HG02973 (cell line): ENCODE results near the gene ODF2.
"Not testable (repeated sequence)": the region's sequence is repeated elsewhere in the genome, so short reads cannot be mapped to it uniquely, and the experiment has no call there.

Experiments used
- ATAC-seq: cut with Tn5 transposase; IDR thresholded peaks from one replicate; pipeline ENCODE4 v1.9.1; 2021; ENCODE audit warnings: moderate library complexity; ENCODE audit not compliant: unreplicated experiment

ODF2 gene

DNA sequence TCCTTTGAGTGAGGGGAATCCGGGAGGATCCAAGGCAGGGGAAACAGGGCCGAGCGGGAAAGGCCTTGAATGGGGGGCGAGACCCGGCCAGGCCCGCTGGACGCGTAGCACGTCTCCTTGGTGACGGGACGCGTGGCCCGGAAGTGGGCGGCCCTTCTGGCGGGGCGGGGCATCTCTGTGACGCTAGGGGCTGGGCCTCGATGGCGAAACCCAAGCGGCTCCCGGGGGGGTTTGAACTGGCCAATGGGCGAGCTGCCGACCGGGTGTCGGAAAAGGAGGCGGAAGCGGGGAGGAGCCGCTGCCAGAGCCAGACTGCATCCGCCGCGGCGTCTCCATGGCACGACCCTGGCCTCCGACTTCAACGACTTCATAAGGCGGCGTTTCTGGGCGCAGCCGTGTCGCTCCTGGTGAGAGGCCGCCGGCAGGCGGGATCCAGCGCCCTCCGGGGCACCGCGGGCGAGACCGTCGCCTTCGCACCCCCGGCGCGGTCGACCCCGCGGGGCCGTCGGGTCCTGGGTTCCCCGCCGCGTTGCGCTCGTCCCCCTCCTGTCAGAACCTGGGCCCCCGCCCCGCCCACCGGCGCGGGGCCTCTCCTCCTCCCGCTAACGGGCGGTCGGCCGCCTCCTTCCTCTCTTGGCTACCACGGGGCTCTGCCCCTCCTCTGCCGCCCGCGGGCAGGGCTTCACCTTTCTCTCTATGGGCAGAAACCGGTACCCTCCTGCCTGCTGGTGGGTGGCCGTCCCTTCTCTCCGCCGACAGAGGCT lies at the start of gene ODF2:
ODF2 (plus strand) TSS at position 158 of the 764 bp plus-strand sequence; CDS start at position 244, 86 bp downstream.
- peak; percentile 84 for ATAC-seq

DNA sequence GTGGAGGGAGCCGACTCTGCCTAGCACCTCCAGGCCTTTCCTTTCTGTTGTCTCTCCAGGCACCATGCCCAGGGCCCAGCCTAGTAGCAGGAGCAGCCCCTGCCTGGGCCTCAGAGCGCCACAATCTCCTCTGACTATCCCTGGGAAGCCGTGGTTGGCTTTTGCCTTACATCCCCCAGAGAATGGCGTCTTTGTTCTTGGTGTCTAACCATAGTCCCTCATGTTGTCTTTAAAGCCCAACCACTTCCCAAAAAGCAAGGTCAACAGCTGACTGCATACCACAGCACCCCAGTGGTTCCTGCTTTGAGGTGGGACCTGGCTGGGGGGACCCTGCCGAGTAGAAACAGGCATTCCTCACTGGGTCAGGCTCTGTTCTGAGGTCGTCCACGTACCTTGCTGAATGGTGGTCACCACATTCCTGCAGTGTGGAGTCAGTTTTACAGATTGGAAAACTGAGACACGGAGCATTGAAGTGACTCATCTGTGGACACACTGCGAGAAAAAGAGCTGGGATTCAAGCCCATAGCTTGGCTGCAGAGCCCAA lies 48.9 kb upstream of the ODF2 start:
- ATAC-seq: no peak

DNA sequence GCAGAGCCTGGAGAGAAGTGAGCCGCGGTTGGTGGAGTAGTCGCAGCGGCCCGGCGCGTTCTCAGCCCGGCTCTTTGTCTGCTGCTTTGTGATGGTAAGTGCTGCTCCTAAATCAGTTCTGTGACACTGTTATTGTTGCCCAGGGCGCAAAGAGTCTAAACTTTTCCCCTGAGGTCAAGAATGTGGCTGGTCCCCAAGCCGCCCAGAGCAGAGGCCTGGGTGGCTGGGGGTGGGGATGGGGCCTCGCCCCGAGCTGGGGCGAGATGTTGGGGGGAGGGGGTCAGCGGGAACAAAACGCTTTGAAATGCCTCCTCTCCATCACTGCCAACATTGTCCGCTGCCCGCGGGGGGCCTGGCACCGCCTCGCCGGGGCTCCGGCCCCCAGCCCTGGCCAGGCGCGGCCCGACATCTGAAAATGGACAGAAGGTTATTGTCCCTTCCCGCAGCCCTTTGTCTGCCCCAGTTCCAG lies 46.8 kb upstream of the ODF2 start:
- ATAC-seq: no peak

DNA sequence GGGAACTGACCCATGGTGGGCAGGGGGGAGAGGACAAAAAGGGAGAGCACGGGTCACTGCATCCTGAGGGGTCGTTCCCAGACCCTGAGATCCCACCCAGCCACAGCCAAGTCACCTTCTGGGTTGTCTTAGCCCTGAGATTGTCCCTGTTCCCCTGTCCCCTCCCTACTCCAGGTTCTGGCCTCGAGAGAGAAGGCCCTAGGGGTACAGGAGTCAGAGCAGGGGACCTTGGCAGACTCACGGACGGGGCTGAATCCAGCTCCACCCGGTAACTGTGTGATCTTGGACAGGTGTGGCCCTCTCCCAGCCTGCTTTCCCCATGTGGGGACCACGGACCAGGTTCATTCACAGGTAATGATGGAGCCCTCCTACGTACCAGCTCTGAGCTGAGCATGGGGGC lies 46.4 kb upstream of the ODF2 start:
- ATAC-seq: no peak

DNA sequence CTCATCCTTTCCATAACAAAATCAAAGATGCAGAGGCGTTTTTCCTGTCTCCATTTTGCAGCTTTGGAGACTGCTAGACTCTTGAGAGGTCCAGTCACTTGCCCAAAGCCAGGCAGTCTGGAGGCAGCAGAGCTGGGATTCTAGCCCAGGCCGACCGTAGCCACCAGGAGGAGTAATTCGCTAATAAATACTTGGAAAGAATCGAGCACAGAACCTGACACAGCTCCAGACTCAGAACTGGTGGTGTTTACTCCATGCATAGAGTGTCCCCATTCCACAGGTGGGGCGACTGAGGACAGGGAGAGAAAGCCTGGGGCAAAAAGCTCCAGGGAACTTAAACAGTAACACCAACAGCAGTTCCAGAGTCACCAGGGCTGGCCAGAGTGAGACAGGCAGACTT lies 45.8 kb upstream of the ODF2 start:
- ATAC-seq: no peak

DNA sequence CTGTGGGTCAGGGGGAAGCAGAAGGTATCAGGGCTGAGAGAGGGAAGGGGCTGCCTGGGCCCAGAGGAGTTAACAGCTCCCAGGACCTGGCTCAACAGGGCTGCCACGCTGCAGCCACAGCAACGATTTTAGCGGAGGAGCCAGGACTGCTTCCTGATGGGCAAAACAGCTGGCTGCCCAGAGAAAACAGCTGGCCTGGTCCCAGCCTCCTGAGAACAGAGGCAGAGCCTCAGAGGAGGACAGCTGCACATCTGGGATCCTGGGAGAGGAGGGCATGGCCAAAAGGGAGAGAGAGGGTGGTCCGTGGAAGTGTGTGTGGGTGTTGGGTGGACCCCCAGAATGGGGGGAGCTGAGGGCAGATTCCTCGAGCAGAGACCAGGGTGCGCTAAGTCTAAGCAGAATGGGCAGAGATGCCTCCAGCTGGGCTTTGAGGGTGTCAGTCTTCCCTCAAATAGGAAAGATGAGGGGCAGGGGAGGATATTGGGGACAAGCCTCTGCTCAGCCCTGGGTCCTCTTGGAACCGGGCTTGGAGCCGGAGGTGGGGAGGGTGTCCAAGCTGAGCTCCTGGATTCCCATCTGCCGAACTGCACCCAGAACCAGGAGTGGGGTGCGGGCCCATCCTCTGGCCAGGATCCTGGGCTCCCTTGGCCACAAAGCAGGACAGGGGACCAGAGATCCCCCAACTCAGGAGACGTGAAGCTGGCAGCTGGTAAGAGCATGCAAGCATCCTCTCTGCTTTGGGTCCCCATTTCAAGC lies 44.3 kb upstream of the ODF2 start:
- ATAC-seq: no peak

DNA sequence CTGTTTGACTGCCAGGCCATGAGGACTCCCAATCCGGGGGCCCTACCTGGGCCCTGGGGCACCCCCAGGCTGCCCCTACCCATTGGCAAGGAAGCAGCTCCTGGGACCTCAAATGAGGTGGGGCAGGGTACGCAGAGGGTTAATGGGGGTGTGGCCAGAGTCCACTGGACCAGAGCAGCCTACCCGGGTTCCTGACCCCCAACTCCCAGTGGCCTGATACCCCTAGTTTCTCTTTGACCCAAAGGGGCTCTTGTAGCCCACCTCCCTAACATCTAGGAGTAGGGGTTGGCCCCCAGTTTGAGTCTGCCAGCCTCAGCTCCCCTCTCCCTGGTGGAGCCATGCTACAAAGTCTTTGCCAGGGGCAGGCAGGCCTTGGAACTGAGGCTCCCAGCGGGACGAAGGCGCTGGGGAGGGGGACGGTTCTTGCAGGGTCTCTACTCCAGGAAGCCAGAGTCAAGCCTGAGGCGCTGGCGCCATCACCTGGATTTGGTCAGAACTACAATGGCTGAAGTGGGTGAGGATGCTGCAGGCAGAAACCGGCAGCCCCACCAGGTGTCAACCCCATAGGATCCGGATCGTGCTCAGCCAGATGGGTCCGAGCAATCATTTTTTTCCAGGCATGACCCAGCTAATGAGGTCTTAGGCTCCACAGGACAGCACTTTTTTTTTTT lies 43.6 kb upstream of the ODF2 start:
- ATAC-seq: no peak

DNA sequence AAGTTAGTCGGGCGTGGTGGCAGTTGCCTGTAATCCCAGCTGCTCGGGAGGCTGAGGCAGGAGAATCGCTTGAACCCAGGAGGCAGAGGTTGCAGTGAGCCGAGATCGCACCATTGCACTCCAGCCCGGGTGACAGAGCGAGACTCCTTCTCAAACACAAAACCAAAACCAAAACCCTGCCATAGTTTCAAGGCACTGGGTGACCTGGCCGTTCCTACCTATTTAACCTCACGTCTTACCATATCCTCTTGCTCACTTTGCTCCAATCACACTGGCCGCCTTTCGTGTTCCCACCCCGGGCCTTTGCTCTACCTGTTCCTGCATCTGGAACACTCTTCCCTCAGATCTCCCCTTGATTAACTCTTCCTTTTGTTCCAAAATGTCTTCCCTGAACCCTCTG lies 42.1 kb upstream of the ODF2 start:
- ATAC-seq: not testable (repeated sequence)

DNA sequence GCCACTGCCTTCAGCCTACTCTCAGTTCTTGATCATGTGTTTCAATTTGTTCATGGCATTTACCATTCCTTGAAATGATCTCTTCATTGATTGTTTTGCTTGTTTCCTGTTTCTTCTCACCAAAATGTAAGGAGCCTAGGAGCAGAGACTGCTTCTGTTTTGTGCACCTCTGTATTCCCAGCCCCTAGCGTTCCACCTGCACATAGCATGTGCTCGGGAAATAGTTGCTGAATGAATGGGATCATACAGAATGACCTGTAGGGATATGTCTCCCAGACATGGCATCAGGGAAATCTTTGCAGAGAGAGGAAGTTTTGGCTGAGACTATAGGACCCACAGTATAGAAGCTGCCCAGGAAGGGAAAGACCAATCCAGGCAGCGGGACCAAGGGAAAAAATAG lies 41.3 kb upstream of the ODF2 start:
- ATAC-seq: no peak

DNA sequence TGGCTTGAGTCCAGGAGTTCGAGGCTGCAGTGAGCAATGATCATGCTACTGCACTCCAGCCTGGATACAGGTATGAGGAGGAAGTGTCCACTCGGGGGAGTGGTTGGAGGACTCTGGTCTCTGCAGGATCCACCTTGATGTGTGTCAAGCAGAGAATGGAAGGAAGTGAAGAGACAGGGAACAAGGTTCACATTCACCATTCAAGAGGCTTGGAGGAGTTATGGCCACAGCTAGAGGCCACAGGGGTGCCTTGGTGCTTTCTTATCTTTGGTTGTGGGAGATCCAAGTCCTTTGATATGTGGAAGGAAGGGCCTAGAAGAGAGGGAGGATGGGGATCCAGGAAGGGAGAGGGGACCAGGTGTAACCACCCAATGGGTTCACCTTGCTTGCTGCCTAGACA lies 40.5 kb upstream of the ODF2 start:
- ATAC-seq: no peak

DNA sequence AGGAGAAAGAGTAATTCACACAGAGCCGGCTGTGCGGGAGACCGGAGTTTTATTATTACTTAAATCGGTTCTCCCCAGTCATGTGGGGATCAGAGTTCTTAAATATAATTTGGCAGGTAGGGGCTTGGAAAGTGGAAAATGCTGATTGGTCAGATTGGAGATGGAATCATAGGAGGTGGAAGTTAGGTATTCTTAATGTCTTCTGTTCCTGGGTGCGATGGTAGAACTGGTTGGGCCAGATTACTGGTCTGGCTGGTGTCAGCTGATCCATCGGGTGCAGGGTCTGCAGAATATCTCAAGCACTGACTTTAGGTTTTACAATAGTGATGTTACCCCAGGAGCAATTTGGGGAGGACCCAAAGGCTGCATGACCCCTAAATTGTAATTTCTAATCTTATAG lies 39.8 kb upstream of the ODF2 start:
- ATAC-seq: no peak

DNA sequence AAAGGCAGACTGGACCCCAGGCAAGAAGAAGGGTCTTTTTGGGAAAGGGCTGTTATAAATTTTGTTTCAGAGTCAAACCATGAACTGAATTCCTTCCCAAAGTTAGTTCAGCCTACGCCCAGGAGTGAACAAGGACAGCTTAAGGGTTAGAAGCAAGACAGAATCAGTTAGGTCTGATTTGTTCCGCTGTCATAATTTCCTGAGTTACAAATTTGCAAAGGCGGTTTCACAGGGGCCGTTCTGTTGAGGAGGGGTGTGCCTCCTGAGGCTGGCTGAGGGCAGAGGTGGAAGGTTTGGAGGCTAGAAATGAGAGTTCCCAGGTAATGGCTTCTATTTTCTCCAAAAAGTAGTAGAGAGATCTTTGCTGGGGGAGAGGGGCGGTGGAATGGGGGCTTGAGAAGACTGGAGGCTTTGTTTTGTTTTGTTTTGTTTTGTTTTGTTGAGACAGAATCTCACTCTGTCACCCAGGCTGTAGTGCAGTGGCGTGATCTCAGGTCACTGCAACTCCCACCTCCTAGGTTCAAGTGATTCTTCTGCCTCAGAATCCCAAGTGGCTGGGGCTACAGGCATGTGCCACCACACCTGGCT lies 39.3 kb upstream of the ODF2 start:
- no peak for ATAC-seq

DNA sequence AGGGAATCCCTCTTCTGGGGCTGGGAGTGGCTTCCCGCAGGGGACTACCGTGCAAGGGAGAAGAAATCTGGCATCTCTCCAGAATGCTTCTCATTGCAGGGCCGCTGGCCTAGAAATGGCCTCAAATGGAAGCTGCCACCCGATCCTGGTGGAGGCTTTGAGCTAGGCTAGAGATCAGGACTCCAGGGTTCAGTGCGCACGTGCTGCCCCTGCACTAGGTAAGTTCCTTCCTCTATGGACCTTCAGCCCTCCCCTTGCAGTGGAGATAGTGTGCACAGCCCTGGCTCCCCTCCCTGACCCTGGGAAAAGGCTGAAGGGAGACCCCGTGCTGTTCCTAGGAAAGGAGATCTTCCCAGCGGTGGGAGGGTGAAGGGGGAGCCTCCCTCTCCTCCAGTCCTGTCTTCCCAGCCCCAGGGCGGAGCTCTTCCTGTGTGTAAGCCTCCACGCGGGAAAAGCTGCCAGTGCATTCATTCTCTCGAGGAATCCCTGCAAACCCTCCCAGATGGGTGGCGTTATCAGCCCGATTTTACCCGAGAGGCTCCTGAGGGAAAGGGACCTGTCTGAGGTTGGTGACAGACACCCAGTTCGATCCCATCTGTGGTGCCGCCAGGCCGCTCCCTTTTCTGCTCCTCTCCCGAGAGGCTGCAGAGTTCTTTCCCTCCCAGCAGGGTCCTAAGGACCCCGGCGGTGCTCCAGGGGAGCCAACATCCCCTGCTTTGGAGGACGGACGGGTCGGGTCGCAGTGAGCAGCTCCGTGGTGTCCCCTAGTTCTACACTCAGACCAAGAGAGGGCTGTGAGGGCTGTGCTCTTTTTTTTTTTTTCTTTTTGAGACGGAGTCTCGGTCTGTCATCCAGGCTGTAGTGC lies 36.5 kb upstream of the ODF2 start:
- ATAC-seq: no peak

DNA sequence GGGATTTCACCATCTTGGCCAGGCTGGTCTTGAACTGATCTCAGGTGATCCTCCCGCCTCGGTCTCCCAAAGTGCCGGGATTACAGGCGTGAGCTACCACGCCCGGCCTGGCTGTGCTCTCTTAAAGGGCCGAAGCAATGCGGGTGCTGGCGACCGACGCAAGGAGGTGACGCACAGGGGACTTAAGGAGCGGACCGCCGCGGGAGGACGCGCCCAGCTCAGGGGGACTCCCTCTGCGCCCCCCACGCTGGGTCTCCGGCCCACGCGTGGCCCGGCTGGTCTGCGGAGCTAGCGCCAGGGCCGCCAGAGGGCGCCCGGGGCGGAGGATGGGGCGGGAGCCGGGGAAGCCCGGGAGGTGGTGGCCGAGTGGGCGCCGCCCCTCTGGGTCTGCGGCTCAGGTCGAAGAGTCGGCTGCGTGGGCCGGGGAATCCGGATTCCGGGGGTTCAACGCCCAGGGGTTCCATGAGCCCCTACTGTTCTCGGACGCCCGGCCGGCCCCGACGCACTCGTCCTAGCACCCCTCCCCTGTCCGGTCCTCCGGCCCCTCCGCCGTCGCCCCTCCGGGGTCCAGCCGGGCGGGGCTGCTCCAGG lies 35.7 kb upstream of the ODF2 start:
- peak; percentile 63 for ATAC-seq

DNA sequence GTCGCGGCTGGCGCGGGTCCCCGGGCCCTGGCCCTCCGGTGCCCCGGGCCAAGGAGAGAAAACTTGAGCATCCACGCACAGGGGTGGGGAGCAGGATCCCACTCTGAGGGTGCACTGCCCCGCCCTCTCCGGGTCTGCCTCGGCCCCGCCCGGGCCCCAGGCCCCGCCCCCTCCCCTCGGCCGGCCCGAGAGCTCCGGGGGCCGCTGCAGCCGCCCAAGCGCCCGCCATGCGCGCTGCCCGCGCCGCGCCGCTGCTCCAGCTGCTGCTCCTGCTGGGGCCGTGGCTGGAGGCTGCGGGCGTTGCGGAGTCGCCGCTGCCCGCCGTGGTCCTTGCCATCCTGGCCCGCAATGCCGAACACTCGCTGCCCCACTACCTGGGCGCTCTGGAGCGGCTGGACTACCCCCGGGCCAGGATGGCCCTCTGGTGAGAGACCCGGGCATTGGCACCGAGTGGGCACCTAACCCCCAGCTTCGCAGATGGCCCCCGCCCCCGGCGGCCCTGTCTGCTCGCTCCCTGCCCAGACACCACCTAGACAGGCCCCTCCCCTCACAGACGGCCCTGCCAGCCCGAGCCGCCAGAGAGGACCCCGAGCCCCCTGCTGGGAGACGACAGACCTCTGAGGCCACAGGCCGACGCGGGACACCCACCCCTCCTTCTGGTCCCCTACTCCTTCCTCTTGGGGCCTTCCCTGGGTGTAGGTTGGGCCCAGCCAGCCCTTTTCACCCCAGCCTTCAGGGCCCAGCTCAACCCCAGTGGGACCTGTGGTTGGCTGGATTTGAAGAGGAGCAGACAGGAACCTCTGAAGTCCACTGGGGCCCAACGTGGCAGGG lies 34.9 kb upstream of the ODF2 start, which contains the start of gene CERCAM:
CERCAM (plus strand) TSS at position 207 of the 831 bp plus-strand sequence; CDS start at position 228, 21 bp downstream.
- peak; percentile 39 for ATAC-seq

DNA sequence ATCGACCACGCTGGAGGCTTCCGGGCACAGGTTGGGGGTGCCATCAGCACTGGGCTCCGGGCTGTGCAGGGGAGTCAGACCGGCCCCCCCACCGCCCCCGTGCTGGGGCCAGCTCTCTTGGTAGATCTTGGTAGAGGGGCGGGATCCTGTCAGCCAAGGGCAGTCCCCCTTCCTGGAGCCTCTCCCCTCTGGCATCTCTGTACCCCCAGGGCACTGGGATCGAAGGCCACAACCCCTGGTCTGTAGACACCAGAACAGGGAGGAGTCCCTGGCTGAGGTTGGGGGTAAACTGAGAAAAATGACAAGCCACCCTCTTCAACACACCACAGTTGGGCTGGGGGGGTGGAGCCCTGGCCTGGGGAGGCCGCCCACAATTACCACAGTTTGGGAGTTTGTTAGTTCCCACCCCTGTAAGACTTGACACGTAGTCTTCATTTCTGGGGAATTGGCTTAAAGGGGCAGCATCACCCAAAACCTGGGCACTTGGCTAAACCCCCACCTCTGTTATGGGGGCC lies 34.3 kb upstream of the ODF2 start:
- no peak for ATAC-seq

DNA sequence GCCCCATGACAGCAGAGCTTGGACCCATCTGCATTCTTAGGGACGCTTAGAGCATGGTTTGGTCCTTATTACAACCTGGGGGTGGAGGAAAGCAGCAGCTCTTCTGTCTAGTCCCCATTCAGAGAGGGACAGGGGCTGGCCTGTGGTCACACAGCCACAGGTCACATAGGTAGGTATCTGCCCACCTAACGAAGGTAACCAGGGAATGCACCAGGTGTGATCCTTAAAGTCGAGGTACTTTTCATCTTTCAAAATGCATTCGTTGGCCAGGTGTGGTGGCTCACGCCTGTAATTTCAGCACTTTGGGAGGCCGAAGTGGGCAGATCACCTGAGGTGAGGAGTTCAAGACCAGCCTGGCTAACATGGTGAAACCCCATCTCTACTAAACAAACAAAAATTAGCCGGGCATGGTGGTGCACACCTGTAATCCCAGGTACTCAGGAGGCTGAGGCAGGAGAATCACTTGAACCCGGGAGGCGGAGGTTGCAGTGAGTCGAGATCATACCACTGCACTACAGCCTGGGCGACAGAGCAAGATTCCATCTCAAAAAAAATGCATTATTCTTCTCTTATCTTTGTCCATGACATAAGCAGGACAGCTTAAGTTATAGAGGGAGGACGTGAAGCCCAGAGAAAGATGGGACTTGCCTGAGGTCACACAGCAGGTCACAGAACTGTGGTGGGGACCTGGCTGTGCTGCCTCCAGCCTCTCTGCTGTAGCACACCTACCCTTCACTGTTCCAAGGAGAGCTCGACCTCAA lies 33.6 kb upstream of the ODF2 start:
- ATAC-seq: not testable (repeated sequence)

DNA sequence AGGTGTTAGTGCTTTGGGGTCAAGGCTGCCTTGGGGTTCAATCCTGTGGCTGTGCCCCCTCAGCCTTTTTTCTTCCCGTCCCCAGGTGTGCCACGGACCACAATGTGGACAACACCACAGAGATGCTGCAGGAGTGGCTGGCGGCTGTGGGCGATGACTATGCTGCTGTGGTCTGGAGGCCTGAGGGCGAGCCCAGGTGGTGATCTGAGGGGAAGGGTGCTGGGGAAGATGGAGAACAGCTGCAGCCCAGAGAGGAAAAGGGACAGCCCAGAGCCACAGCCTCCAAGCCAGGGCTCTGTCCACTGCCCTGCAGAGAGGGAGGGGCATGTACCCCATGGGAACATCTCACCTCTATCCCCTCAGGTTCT lies 33.0 kb upstream of the ODF2 start:
- ATAC-seq: no peak
